Adrenal gland (tissue), 12 donors: ENCODE measurements around the gene IMMP2L. TPM values are rescaled to one million over a fixed set of nuclear protein-coding genes. Genes with fewer than 3 reads are reported as not detected.
"Not testable (repeated sequence)": the region's sequence is repeated elsewhere in the genome, so short reads cannot be mapped to it uniquely, and the experiment has no call there.

Source experiments
- DNase-seq, 7 donors: peaks; one replicate each; pipeline ENCODE4 v3.0.0-alpha.2; 2019 to 2020
- H3K27ac ChIP-seq, 5 donors: fragments of 200-600 bp; sonication (generic) in 4 of 5; 1 replicate in 3 of 5; 2 replicates in 2 of 5; pipeline versions ENCODE4 v1.5.1 to v1.8.0; 2016 to 2020; ENCODE audit warnings: mild to moderate bottlenecking in 1 of 5
- H3K27me3 ChIP-seq: fragments of 200-600 bp; 2 replicates; pipeline ENCODE4 v1.8.0; 2021
- H3K36me3 ChIP-seq, 2 donors: fragments of 200-600 bp; replicated peaks in 1 of 2; 1 replicate in 1 of 2; 2 replicates in 1 of 2; pipeline versions ENCODE4 v1.5.1 to v1.8.0; 2018 to 2022
- H3K4me1 ChIP-seq, 2 donors: fragments of 200-600 bp; replicated peaks in 1 of 2; 1 replicate in 1 of 2; 2 replicates in 1 of 2; pipeline versions ENCODE4 v1.5.1 to v1.8.0; 2018 to 2021
- H3K4me3 ChIP-seq, 4 donors: fragments of 200-600 bp; sonication (generic) in 3 of 4; one replicate each; pipeline ENCODE4 v1.5.1; 2016 to 2018
- H3K9me3 ChIP-seq, 3 donors: fragments of 200-600 bp; sonication (generic) in 1 of 3; replicated peaks in 1 of 3; 1 replicate in 2 of 3; 2 replicates in 1 of 3; pipeline versions ENCODE4 v1.5.1 to v1.8.0; 2016 to 2021
- CTCF ChIP-seq, 6 experiments: fragments of 450-650 bp in 4 of 6; fragments of 200-600 bp in 2 of 6; sonication (generic) in 1 of 6; IDR thresholded peaks; 1 replicate in 5 of 6; 2 replicates in 1 of 6; pipeline versions ENCODE4 v1.5.1 to v1.8.0; 2016 to 2021; ENCODE audit warnings: antibody characterized with exemption in 6 of 6, mild to moderate bottlenecking in 2 of 6, moderate library complexity in 1 of 6
- POLR2A ChIP-seq, 2 donors: fragments of 450-650 bp; IDR thresholded peaks; one replicate each; pipeline ENCODE4 v1.6.1; 2017; ENCODE audit warnings: antibody characterized with exemption in 2 of 2, mild to moderate bottlenecking in 2 of 2, moderate library complexity in 1 of 2
- WGBS, 4 donors: extraction: QIAGEN DNeasy Blood & Tissue Kit in 2 of 4; methylation state at CpG; one replicate each; pipeline versions ENCODE4 v1.1.5 to v1.1.7; 2013 to 2017; 5-methylcytosine and 5-hydroxymethylcytosine counted together
- intact Hi-C, 2 donors: fragments of 100-400 bp; cut with DNase I; formaldehyde crosslinking; loops; one replicate each; pipeline versions ENCODE4 v1.14.1 to v1.15.0; 2022 to 2023
- polyA plus RNA-seq, 3 donors: library from polyadenylated mRNA; stranded (reverse); fragments of 200-250 nt in 2 of 3; fragments of 350-450 nt in 1 of 3; fragmentation: Illumina TruSeq in 1 of 3; extraction: RNeasy Lipid Tissue Mini Kit (QIAGEN cat#74804) in 1 of 3; gene quantifications; one replicate each; pipeline ENCODE4 v1.2.3, GENCODE V29; 2013 to 2014
- total RNA-seq, 9 donors: library from RNA; depleted of rRNA in 4 of 9; stranded (reverse); fragments of >200 nt in 4 of 9; fragments of 120-200 nt in 1 of 9; fragmentation: NEBNext Ultra II Directional in 1 of 9; extraction: Animal tissue kit (Norgen Biotek cat#: 25700) in 1 of 9; gene quantifications; one replicate each; pipeline versions ENCODE4 v1.1.0 to v1.2.4, GENCODE V29; 2013 to 2023
- donor health status: healthy with polysubstance abuse.
- donor health status: Bipolar disorder and iron deficiency.
- donor health status: DM: yes; HTN: yes; CAD: no.
- donor health status: DM: no; HTN: no; CAD: no.
- donor health status: DM: no; HTN: no; CAD: no.
- donor health status: DM: yes; HTN: yes; CAD: no.

IMMP2L gene
- total and polyA plus RNA-seq, 12 donors: 13.4 to 34.1 (median 25.3) TPM

DNA sequence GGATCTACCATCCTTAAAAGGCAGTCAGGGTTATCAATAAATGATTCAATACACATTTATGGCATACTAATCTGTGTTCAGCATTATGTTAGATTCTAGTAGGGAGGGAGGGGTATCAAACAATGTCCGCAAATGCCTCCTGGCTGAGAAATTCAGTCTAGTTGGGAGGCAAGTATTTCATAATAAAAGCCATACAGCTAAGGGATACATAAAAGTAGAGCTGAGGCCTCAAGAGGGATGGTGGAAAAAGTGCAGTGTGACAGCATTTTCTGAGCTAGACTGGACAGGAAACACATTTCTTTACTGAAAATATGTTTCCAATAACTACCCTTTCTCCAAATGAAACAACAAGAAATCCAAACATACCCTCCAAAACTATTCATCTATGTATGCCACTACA, 624.1 kb downstream of the IMMP2L start:
- no peak overlapping the region for H3K27ac ChIP-seq
- TF ChIP-seq CTCF (IDR thresholded peaks at IDR 0.05) (no peak), POLR2A (IDR thresholded peaks at IDR 0.05) (no peak)
- intact Hi-C loops: no loop called here

DNA sequence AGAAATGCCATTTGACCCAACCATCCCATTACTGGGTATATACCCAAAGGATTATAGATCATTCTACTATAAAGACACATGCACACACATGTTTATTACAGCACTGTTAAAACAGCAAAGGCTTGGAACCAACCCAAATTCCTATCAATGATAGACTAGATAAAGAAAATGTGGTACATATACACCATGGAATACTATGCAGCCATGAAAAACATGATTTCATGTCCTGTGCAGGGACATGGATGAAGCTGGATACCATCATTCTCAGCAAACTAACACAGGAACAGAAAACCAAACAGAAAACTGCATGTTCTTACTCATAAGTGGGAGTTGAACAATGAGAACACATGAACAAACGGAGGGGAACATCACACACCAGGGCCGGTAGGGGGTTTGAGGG, 625.6 kb downstream of the IMMP2L start:
- H3K4me1 ChIP-seq, intact Hi-C loops, H3K36me3 ChIP-seq, DNase-seq, H3K4me3 ChIP-seq, H3K27me3 ChIP-seq, H3K27ac ChIP-seq, H3K9me3 ChIP-seq: not testable (repeated sequence)
- WGBS, 4 donors: 86 to 100% (median 97%) methylated on average over 2 of the region's 2 CpGs

More for the DNA sequence above, 624.1 kb downstream of the IMMP2L start:
- Histone ChIP-seq H3K9me3 (no peaks in the 10 kb centered on the region), H3K27me3 (no peaks in the 10 kb centered on the region), H3K36me3 (no peaks in the 10 kb centered on the region), H3K4me1 (no peaks in the 10 kb centered on the region), H3K4me3 (no peak overlapping the region)
- WGBS, 4 donors: 86 to 96% (median 92%) methylated on average over 1 of the region's 1 CpG
- no peak for DNase-seq

- no peaks in the 10 kb centered on the region for H3K4me1 ChIP-seq
- H3K27ac ChIP-seq: no peak overlapping the region
- H3K36me3 ChIP-seq: no peaks in the 10 kb centered on the region
- TF ChIP-seq POLR2A (IDR thresholded peaks at IDR 0.05) (no peak), CTCF (IDR thresholded peaks at IDR 0.05) (no peak)
- H3K9me3 ChIP-seq: no peaks in the 10 kb centered on the region
- no peaks in the 10 kb centered on the region for H3K27me3 ChIP-seq
- H3K4me3 ChIP-seq: no peak overlapping the region
- 72 to 84% (median 79%) methylated on average over 5 of the region's 5 CpGs for WGBS, 4 donors
- no peak for DNase-seq
- intact Hi-C loops: no loop called here
These were observed 632.6 kb downstream of the IMMP2L start for GRCh38 chr7:110929480-110930249.

- Histone ChIP-seq H3K4me1 (peaks cover 13 to 19% of the 10 kb centered on the region in 2 donors), H3K36me3 (no peaks in the 10 kb centered on the region), H3K27ac (no peak overlapping the region), H3K9me3 (no peaks in the 10 kb centered on the region), H3K27me3 (no peaks in the 10 kb centered on the region), H3K4me3 (no peak overlapping the region)
- intact Hi-C loops: no loop called here
- no peak for DNase-seq
- 77 to 91% (median 86%) methylated on average over 3 of the region's 3 CpGs for WGBS, 4 donors
- no peak for TF ChIP-seq CTCF (IDR thresholded peaks at IDR 0.05)
- no peak for TF ChIP-seq POLR2A (IDR thresholded peaks at IDR 0.05)
These were observed 639.4 kb downstream of the IMMP2L start for GRCh38 chr7:110922906-110923305.

GRCh38 chr7:110921595-110922151, 640.6 kb downstream of the IMMP2L start:
- no peaks in the 10 kb centered on the region for H3K36me3 ChIP-seq
- intact Hi-C loops: no loop called here
- TF ChIP-seq POLR2A (IDR thresholded peaks at IDR 0.05) (no peak), CTCF (IDR thresholded peaks at IDR 0.05) (no peak)
- H3K4me1 ChIP-seq: peaks cover 13 to 19% of the 10 kb centered on the region in 2 donors
- no peaks in the 10 kb centered on the region for H3K9me3 ChIP-seq
- H3K27me3 ChIP-seq: no peaks in the 10 kb centered on the region
- no peak overlapping the region for H3K27ac ChIP-seq
- DNase-seq: no peak
- H3K4me3 ChIP-seq: no peak overlapping the region
